SU-DHL-6 (cell line): ENCODE results near the gene SERPINB2.

Experiments used
- H2AFZ ChIP-seq: fragments of 200-600 bp; sonication (generic); 2 replicates; pipeline ENCODE4 v1.6.1; 2014; ENCODE audit warnings: low read depth, mild to moderate bottlenecking, moderate library complexity, mixed read lengths, antibody characterized with exemption, low read length; ENCODE audit not compliant: severe bottlenecking
- H3F3A ChIP-seq: fragments of 200-600 bp; shearing (Covaris generic); 2 replicates; pipeline ENCODE4 v1.6.0; 2016; ENCODE audit warnings: antibody characterized with exemption, mild to moderate bottlenecking; ENCODE audit not compliant: insufficient read depth
- H3K27ac ChIP-seq: fragments of 200-600 bp; sonication (generic); 2 replicates; pipeline ENCODE4 v1.5.1; 2016; ENCODE audit warnings: low read depth, mild to moderate bottlenecking, low read length, moderate library complexity, mixed read lengths
- H3K27me3 ChIP-seq: fragments of 200-600 bp; sonication (generic), shearing (Covaris generic); 2 replicates; pipeline ENCODE4 v1.6.0; 2014; ENCODE audit warnings: mild to moderate bottlenecking, low read length
- H3K36me3 ChIP-seq: fragments of 200-600 bp; sonication (generic); 2 replicates; pipeline ENCODE4 v1.6.1; 2014; ENCODE audit warnings: mild to moderate bottlenecking, low read length, mixed read lengths
- H3K4me2 ChIP-seq: fragments of 300-600, 200-600 bp; shearing (Covaris generic), sonication (generic); 2 replicates; pipeline ENCODE4 v1.6.0; 2014; ENCODE audit warnings: low read length, low read depth, mild to moderate bottlenecking; ENCODE audit not compliant: poor library complexity, severe bottlenecking
- H3K4me3 ChIP-seq: fragments of 200-600 bp; sonication (generic); 2 replicates; pipeline ENCODE4 v1.5.1; 2014; ENCODE audit warnings: antibody characterized with exemption, low read length, mild to moderate bottlenecking, mixed read lengths; ENCODE audit not compliant: insufficient read depth, poor library complexity, severe bottlenecking
- H3K79me2 ChIP-seq: fragments of 200-600 bp; sonication (generic); 2 replicates; pipeline ENCODE4 v1.6.1; 2014; ENCODE audit warnings: mild to moderate bottlenecking, low read length, moderate library complexity; ENCODE audit not compliant: insufficient read depth
- H3K9ac ChIP-seq: fragments of 200-600 bp; sonication (generic); 2 replicates; pipeline ENCODE4 v1.7.0; 2014; ENCODE audit warnings: mild to moderate bottlenecking, low read length
- H3K9me2 ChIP-seq: fragments of 200-600 bp; sonication (generic); replicated peaks from 2 replicates; pipeline ENCODE4 v1.6.1; 2014; ENCODE audit warnings: low read length; ENCODE audit not compliant: insufficient read depth
- H3K9me3 ChIP-seq: fragments of 200-600 bp; sonication (generic); 2 replicates; pipeline ENCODE4 v1.6.1; 2014; ENCODE audit warnings: low read length, mixed read lengths; ENCODE audit not compliant: insufficient read depth
- H4K20me1 ChIP-seq: fragments of 200-600 bp; sonication (generic); 2 replicates; pipeline ENCODE4 v1.6.1; 2014; ENCODE audit warnings: low read depth, mild to moderate bottlenecking, antibody characterized with exemption, low read length, moderate library complexity, mixed read lengths
- CTCF ChIP-seq: fragments of 200-600 bp; sonication (generic); IDR thresholded peaks from one replicate; pipeline ENCODE4 v1.5.1; 2017; ENCODE audit warnings: antibody characterized with exemption, mild to moderate bottlenecking, low read length, moderate library complexity; ENCODE audit not compliant: insufficient read depth, poor library complexity, severe bottlenecking
- EZH2phosphoT487 ChIP-seq: fragments of 200-600 bp; sonication (generic), shearing (Covaris generic); conservative IDR thresholded peaks from 2 replicates; pipeline ENCODE4 v1.6.1; 2018; ENCODE audit warnings: mild to moderate bottlenecking, antibody characterized with exemption, low read length, moderate library complexity, mixed read lengths

Gene SERPINB2

GRCh38 chr18:63890950-63891304 lies 3.4 kb downstream of the SERPINB2 start:
- H2AFZ ChIP-seq = no peak overlapping the region
- TF ChIP-seq CTCF (no peak), EZH2phosphoT487 (no peak)
- H3K36me3 ChIP-seq = no peaks in the 10 kb centered on the region
- H3K79me2 ChIP-seq = no peaks in the 10 kb centered on the region
- no peaks in the 10 kb centered on the region for H4K20me1 ChIP-seq
- no peak overlapping the region for H3K27ac ChIP-seq
- no peak overlapping the region for H3K9ac ChIP-seq
- H3K4me2 ChIP-seq = no peak overlapping the region
- no peaks in the 10 kb centered on the region for H3K9me2 ChIP-seq
- no peaks in the 10 kb centered on the region for H3F3A ChIP-seq
- H3K9me3 ChIP-seq = no peaks in the 10 kb centered on the region
- no peak overlapping the region for H3K4me3 ChIP-seq
- no peaks in the 10 kb centered on the region for H3K27me3 ChIP-seq

GRCh38 chr18:63892566-63892965 lies 5.1 kb downstream of the SERPINB2 start:
- Histone ChIP-seq H3K4me2 (no peak overlapping the region), H4K20me1 (no peaks in the 10 kb centered on the region), H3K27me3 (no peaks in the 10 kb centered on the region), H3K27ac (no peak overlapping the region), H3F3A (no peaks in the 10 kb centered on the region), H3K9ac (no peak overlapping the region), H3K9me2 (no peaks in the 10 kb centered on the region), H3K4me3 (no peak overlapping the region), H3K9me3 (no peaks in the 10 kb centered on the region), H3K79me2 (no peaks in the 10 kb centered on the region), H3K36me3 (no peaks in the 10 kb centered on the region), H2AFZ (no peak overlapping the region)
- no peak for TF ChIP-seq CTCF
- TF ChIP-seq EZH2phosphoT487 = no peak

GRCh38 chr18:63894106-63894772 lies 6.7 kb downstream of the SERPINB2 start:
- H4K20me1 ChIP-seq = no peaks in the 10 kb centered on the region
- H3K27ac ChIP-seq = no peak overlapping the region
- H3K79me2 ChIP-seq = no peaks in the 10 kb centered on the region

More at GRCh38 chr18:63894106-63894772, 6.7 kb downstream of the SERPINB2 start:
- Histone ChIP-seq H3K36me3 (no peaks in the 10 kb centered on the region), H3F3A (no peaks in the 10 kb centered on the region), H3K27me3 (no peaks in the 10 kb centered on the region), H3K9ac (no peak overlapping the region), H2AFZ (no peak overlapping the region), H3K9me2 (no peaks in the 10 kb centered on the region), H3K9me3 (no peaks in the 10 kb centered on the region), H3K4me2 (no peak overlapping the region), H3K4me3 (no peak overlapping the region)
- TF ChIP-seq CTCF (no peak), EZH2phosphoT487 (no peak)
